HG02571 (cell line): ENCODE data around the gene TSSK2.
"Not testable (repeated sequence)": the region's sequence is repeated elsewhere in the genome, so short reads cannot be mapped to it uniquely, and the experiment has no call there.

ENCODE experiments used
- ATAC-seq: cut with Tn5 transposase; IDR thresholded peaks from one replicate; pipeline ENCODE4 v1.9.1; 2021; ENCODE audit warnings: mild to moderate bottlenecking, moderate library complexity; ENCODE audit not compliant: unreplicated experiment

Gene TSSK2

GRCh38 chr22:19130959-19131684, at the start of gene TSSK2:
Gene TSSK2 (plus strand): TSS chr22:19131308. CDS start chr22:19131400, 92 bp downstream.
- ATAC-seq = no peak

DNA sequence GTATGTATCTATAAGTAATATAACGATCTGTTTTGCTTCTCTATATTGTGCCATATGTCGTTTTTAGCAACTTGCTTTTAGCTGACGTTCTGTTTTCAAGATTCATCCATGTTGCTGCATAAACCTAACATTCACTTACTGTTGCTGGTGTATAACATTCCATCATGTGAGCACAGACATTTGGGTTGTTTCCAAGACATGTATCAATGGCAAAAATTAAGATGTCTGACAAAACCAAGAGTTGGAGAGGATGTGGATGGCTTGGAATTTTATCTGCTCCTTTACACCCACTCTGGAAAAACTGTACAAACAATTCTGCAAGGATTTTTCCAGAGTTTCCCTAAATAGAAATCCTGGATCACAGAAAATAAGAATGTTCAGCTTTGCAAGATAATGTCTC, 49.8 kb upstream of the TSSK2 start:
- no peak for ATAC-seq

GRCh38 chr22:19082101-19082500, 49.0 kb upstream of the TSSK2 start:
- no peak for ATAC-seq

DNA sequence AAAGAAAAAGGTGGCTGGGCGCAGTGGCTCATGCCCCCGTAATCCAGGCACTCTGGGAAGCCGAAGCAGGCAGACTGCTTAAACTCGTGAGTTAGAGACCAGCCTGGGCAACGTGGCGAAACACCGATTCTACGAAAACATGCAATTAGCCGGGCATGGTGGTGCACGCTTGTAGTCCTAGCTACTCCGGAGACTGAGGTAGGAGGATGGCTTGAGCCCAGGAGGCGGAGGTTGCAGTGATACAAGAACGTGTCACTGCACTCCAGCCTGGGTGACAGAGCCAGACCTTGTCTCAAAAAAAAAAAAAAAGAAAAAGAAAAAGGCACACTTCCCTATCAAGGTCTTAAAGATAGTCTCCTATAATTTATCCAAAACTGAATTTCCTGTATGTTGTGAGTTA, 48.3 kb upstream of the TSSK2 start:
- no peak for ATAC-seq

GRCh38 chr22:19084126-19084525, 47.0 kb upstream of the TSSK2 start:
- ATAC-seq = not testable (repeated sequence)

DNA sequence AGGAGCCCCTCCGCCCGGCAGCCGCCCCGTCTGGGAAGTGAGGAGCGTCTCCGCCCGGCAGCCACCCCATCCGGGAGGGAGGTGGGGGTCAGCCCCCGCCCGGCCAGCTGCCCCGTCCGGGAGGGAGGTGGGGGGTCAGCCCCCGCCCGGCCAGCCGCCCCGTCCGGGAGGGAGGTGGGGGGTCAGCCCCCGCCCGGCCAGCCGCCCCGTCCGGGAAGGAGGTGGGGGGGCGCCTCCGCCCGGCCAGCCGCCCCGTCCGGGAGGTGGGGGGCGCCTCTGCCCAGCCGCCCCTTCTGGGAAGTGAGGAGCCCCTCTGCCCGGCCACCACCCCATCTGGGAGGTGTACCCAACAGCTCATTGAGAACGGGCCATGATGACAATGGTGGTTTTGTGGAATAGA, 46.5 kb upstream of the TSSK2 start:
- ATAC-seq = not testable (repeated sequence)

- ATAC-seq = no peak
Observed at GRCh38 chr22:19085233-19085718, 45.8 kb upstream of the TSSK2 start.

GRCh38 chr22:19086417-19086816, 44.7 kb upstream of the TSSK2 start:
- no peak for ATAC-seq

DNA sequence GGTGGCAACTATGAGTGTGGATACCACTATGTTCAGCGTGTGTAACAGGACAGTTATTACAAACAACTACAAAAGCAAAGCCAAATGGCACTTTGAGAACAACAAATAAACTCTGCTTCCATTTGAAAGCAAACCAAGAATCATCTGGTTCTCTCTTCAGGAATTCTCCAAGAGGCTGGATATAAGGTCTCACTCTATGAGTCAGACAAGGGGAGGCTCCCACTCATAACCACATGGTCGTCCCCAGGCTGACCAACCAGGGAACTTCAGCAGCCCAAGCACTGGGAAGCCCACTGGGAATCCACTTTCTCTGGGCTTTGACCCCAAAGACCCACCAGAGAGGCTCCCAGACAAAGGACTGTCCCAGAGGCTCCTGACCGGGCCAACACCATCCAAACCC, 44.2 kb upstream of the TSSK2 start:
- no peak for ATAC-seq

- no peak for ATAC-seq
Observed at GRCh38 chr22:19088866-19089595, 42.1 kb upstream of the TSSK2 start.

GRCh38 chr22:19090183-19090582, 40.9 kb upstream of the TSSK2 start:
- ATAC-seq = no peak

- ATAC-seq = no peak
Observed at GRCh38 chr22:19090586-19091127, 40.5 kb upstream of the TSSK2 start.

DNA sequence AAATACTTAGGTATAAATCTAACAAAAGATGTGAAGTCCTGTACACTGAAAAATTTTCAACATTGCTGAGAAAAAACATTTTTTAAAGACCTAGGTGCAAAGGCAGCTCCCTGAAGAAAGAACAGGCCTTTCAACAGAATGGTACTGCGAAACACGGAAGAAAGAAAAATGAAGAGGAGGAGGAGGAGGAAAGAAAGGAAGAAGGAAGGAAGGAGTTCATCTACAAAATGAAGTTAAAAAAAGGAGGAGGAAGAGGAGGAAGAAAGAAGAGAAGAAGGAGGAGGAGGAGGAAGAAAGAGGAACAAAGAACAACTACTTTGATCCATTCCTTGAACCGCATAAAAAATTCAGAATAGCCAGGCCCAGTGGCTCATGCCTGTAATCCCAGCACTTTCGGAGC, 38.4 kb upstream of the TSSK2 start:
- ATAC-seq = no peak

- ATAC-seq = no peak
Observed at GRCh38 chr22:19094393-19094997, 36.6 kb upstream of the TSSK2 start.

GRCh38 chr22:19096555-19096954, 34.6 kb upstream of the TSSK2 start:
- no peak for ATAC-seq

DNA sequence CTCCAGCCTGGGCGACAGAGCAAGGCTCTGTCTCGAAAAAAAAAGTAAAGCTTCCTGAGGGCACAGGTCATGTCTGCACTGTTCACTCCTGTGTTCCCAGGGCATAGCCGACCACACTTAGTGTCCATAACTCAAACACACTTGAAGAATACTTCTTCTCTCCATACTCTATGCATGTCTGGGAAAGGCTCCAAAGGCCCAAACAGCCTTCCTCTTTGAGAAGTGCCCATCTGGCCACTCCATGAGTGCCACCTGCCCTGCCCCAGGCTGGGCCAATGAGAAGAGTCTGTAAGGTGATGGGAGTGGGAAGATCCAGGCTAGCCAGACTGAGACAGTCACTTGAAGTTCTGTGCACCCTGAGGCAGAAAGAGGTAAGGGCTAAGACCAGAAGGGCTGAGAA, 33.6 kb upstream of the TSSK2 start:
- ATAC-seq = no peak

DNA sequence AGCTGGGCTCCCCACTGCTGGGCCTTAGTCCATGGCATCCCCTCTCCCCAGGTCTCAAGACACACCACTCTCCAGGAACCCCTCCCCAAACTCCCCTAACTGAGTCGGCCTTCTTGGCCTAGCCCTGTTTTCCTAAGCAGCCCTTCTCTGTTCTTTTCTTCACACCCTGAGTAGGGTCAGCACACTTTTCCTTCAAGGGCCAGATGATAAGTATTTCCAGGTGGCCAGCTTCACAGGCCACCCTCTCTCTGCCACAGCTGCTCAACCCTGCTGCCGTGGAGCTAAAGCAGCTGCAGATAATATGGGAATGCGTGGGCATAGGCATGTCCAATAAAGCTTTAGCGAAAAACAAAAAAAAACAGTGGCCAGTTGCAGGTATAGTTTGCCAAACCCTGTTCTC, 33.0 kb upstream of the TSSK2 start:
- no peak for ATAC-seq

GRCh38 chr22:19103880-19104821, 27.0 kb upstream of the TSSK2 start:
- ATAC-seq = no peak

DNA sequence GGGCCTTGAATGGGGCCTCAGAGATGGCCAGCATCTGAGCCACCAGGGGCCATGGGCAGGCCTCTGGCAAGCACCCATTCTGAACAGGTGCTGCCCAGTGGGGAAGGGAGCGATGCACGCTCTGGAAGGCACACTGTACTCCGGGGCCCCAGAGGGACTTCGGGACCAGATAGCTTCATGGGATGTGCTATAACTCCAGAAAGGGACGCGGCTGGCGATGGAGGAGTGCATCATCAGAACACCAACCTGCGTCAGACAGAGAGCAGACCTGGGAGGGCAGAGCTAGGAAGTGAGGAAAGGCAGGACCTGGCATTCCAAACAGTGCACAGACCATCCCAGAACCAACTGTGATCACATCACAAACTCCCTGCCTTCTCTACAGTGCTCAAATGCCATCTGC, 25.7 kb upstream of the TSSK2 start:
- no peak for ATAC-seq
